Activated T-cell treated with anti-CD3 and anti-CD28 coated beads, Interleukin-2, amount 50 U/mL, for 4 hours (primary cell): ENCODE measurements around the gene MMP21. TPM values are rescaled to one million over a fixed set of nuclear protein-coding genes. Genes with fewer than 3 reads are reported as not detected.
A peak's percentile ranks its signal among the peaks of the same experiment; 100 is the strongest.

Experiments used
- ATAC-seq, 2 donors: fragments of 200-7000 bp; cut with Tn5 transposase; one replicate each; pipeline ENCODE4 v1.10.0; 2021
- DNase-seq: peaks from one replicate; pipeline ENCODE4 v3.0.0-alpha.2; 2020
- H3K27me3 Mint-ChIP-seq: one replicate; pipeline ENCODE4 v1.8.0; 2021; ENCODE audit warnings: low read depth, mixed read lengths
- H3K36me3 Mint-ChIP-seq: one replicate; pipeline ENCODE4 v1.8.0; 2022; ENCODE audit warnings: mixed read lengths; ENCODE audit not compliant: insufficient read depth
- H3K4me1 Mint-ChIP-seq: one replicate; pipeline ENCODE4 v1.8.0; 2021; ENCODE audit warnings: low read depth, mixed read lengths
- H3K4me3 Mint-ChIP-seq: one replicate; pipeline ENCODE4 v1.8.0; 2021; ENCODE audit warnings: mild to moderate bottlenecking, moderate library complexity, mixed read lengths
- H3K9me3 Mint-ChIP-seq: one replicate; pipeline ENCODE4 v1.8.0; 2021; ENCODE audit warnings: mixed read lengths
- total RNA-seq, 3 donors: library from RNA; stranded (reverse); gene quantifications; one replicate each; pipeline ENCODE4 v1.2.1, GENCODE V29; 2021

Gene MMP21
- total RNA-seq, 3 donors from 2014 or later, result not detected

- Mint-ChIP-seq H3K27me3 (no peaks in the 10 kb centered on the region), H3K4me1 (no peaks in the 10 kb centered on the region), H3K4me3 (no peak overlapping the region), H3K9me3 (no peaks in the 10 kb centered on the region), H3K36me3 (peaks cover 20% of the 10 kb centered on the region)
- ATAC-seq (no peak), DNase-seq (no peak)
Measured at GRCh38 chr10:125799451-125800182, 24.0 kb upstream of the MMP21 start.

- ATAC-seq, result no peak
- Mint-ChIP-seq H3K36me3 (peaks cover 26% of the 10 kb centered on the region), H3K4me3 (no peak overlapping the region), H3K27me3 (no peaks in the 10 kb centered on the region), H3K4me1 (no peaks in the 10 kb centered on the region), H3K9me3 (no peaks in the 10 kb centered on the region)
- no peak for DNase-seq
Measured at GRCh38 chr10:125797994-125798662, 22.5 kb upstream of the MMP21 start.

GRCh38 chr10:125797424-125797823 is 21.8 kb upstream of the MMP21 start:
- DNase-seq, result no peak
- no peaks in the 10 kb centered on the region for H3K27me3 Mint-ChIP-seq
- H3K4me1 Mint-ChIP-seq, result no peaks in the 10 kb centered on the region
- H3K4me3 Mint-ChIP-seq, result no peak overlapping the region
- no peaks in the 10 kb centered on the region for H3K9me3 Mint-ChIP-seq
- H3K36me3 Mint-ChIP-seq, result peaks cover 28% of the 10 kb centered on the region
- ATAC-seq, result no peak

- Mint-ChIP-seq H3K27me3 (no peaks in the 10 kb centered on the region), H3K4me3 (no peak overlapping the region), H3K4me1 (no peaks in the 10 kb centered on the region), H3K36me3 (peaks cover 35% of the 10 kb centered on the region), H3K9me3 (no peaks in the 10 kb centered on the region)
- no peak for DNase-seq
- ATAC-seq, result no peak
Measured at GRCh38 chr10:125795637-125796190, 20.1 kb upstream of the MMP21 start.

- Mint-ChIP-seq H3K36me3 (peaks cover 34% of the 10 kb centered on the region), H3K9me3 (no peaks in the 10 kb centered on the region), H3K27me3 (no peaks in the 10 kb centered on the region), H3K4me3 (no peak overlapping the region), H3K4me1 (no peaks in the 10 kb centered on the region)
- ATAC-seq (no peak), DNase-seq (no peak)
Measured at GRCh38 chr10:125795128-125795527, 19.5 kb upstream of the MMP21 start.

GRCh38 chr10:125792342-125793300 is 17.0 kb upstream of the MMP21 start:
- H3K4me1 Mint-ChIP-seq, result peaks cover 12% of the 10 kb centered on the region
- H3K9me3 Mint-ChIP-seq, result no peaks in the 10 kb centered on the region
- no peak for DNase-seq
- ATAC-seq, result no peak
- H3K36me3 Mint-ChIP-seq, result peaks cover 36% of the 10 kb centered on the region
- no peaks in the 10 kb centered on the region for H3K27me3 Mint-ChIP-seq
- H3K4me3 Mint-ChIP-seq, result no peak overlapping the region

- Mint-ChIP-seq H3K9me3 (no peaks in the 10 kb centered on the region), H3K27me3 (no peaks in the 10 kb centered on the region), H3K4me3 (no peak overlapping the region), H3K4me1 (peaks cover 13% of the 10 kb centered on the region), H3K36me3 (peaks cover 22% of the 10 kb centered on the region)
- no peak for DNase-seq
- peak in 1 of 2 donors; percentile 46 for ATAC-seq
Measured at GRCh38 chr10:125788156-125789034, 12.8 kb upstream of the MMP21 start.

GRCh38 chr10:125785791-125786190 is 10.2 kb upstream of the MMP21 start:
- DNase-seq (no peak), ATAC-seq (no peak)
- no peak overlapping the region for H3K4me3 Mint-ChIP-seq
- peaks cover 7% of the 10 kb centered on the region for H3K36me3 Mint-ChIP-seq
- H3K27me3 Mint-ChIP-seq, result no peaks in the 10 kb centered on the region
- H3K9me3 Mint-ChIP-seq, result no peaks in the 10 kb centered on the region
- peaks cover 13% of the 10 kb centered on the region for H3K4me1 Mint-ChIP-seq

- H3K9me3 Mint-ChIP-seq, result no peaks in the 10 kb centered on the region
- DNase-seq (no peak), ATAC-seq (no peak)
- H3K27me3 Mint-ChIP-seq, result no peaks in the 10 kb centered on the region
- peaks cover 3% of the 10 kb centered on the region for H3K36me3 Mint-ChIP-seq
- H3K4me1 Mint-ChIP-seq, result peaks cover 13% of the 10 kb centered on the region
- no peak overlapping the region for H3K4me3 Mint-ChIP-seq
Measured at GRCh38 chr10:125783957-125784356, 8.3 kb upstream of the MMP21 start.

- H3K4me1 Mint-ChIP-seq, result peaks cover 9% of the 10 kb centered on the region
- peaks cover 1% of the 10 kb centered on the region for H3K36me3 Mint-ChIP-seq
- H3K27me3 Mint-ChIP-seq, result no peaks in the 10 kb centered on the region
- H3K9me3 Mint-ChIP-seq, result no peaks in the 10 kb centered on the region
- H3K4me3 Mint-ChIP-seq, result no peak overlapping the region
- ATAC-seq, result no peak
- no peak for DNase-seq
Measured at GRCh38 chr10:125783408-125783807, 7.8 kb upstream of the MMP21 start.

- Mint-ChIP-seq H3K9me3 (no peaks in the 10 kb centered on the region), H3K27me3 (no peaks in the 10 kb centered on the region), H3K36me3 (peaks cover 1% of the 10 kb centered on the region), H3K4me1 (peaks cover under 1% of the 10 kb centered on the region), H3K4me3 (no peak overlapping the region)
- no peak for DNase-seq
- ATAC-seq, result no peak
Measured at GRCh38 chr10:125782616-125783015, 7.0 kb upstream of the MMP21 start.

- Mint-ChIP-seq H3K4me1 (no peaks in the 10 kb centered on the region), H3K27me3 (no peaks in the 10 kb centered on the region), H3K4me3 (no peak overlapping the region), H3K9me3 (no peaks in the 10 kb centered on the region), H3K36me3 (no peaks in the 10 kb centered on the region)
- no peak for DNase-seq
- ATAC-seq, result no peak
Measured at GRCh38 chr10:125782054-125782453, 6.4 kb upstream of the MMP21 start.

GRCh38 chr10:125781374-125781773 is 5.8 kb upstream of the MMP21 start:
- DNase-seq, result no peak
- no peaks in the 10 kb centered on the region for H3K9me3 Mint-ChIP-seq
- H3K36me3 Mint-ChIP-seq, result no peaks in the 10 kb centered on the region
- no peaks in the 10 kb centered on the region for H3K4me1 Mint-ChIP-seq
- no peaks in the 10 kb centered on the region for H3K27me3 Mint-ChIP-seq
- ATAC-seq, result no peak
- no peak overlapping the region for H3K4me3 Mint-ChIP-seq
